Adipocyte (in vitro differentiated cells): ENCODE data around the gene TCEA3.

Experiments
- DNase-seq: peaks from one replicate; pipeline ENCODE4 v3.0.0-alpha.2; 2015; ENCODE audit warnings: low read depth
- H3K27me3 ChIP-seq: replicated peaks from 2 replicates; pipeline ENCODE4 v1.7.0; 2013; ENCODE audit warnings: mild to moderate bottlenecking, low read length, moderate library complexity; ENCODE audit not compliant: control insufficient read depth, insufficient read depth
- H3K36me3 ChIP-seq: 2 replicates; pipeline ENCODE4 v1.7.0; 2013; ENCODE audit warnings: low read length, mild to moderate bottlenecking, moderate library complexity; ENCODE audit not compliant: control insufficient read depth, insufficient read depth, severe bottlenecking
- H3K4me1 ChIP-seq: 2 replicates; pipeline ENCODE4 v1.7.0; 2013; ENCODE audit warnings: mild to moderate bottlenecking, low read length, moderate library complexity; ENCODE audit not compliant: control insufficient read depth, insufficient read depth
- H3K4me3 ChIP-seq: 2 replicates; pipeline ENCODE4 v1.7.0; 2013; ENCODE audit warnings: mild to moderate bottlenecking, low read length, moderate library complexity
- H3K9ac ChIP-seq: 2 replicates; pipeline ENCODE4 v1.7.0; 2013; ENCODE audit warnings: mild to moderate bottlenecking, low read length, moderate library complexity
- H3K9me3 ChIP-seq: 2 replicates; pipeline ENCODE4 v1.7.0; 2013; ENCODE audit warnings: mild to moderate bottlenecking, low read length, moderate library complexity; ENCODE audit not compliant: control insufficient read depth

Gene TCEA3

DNA sequence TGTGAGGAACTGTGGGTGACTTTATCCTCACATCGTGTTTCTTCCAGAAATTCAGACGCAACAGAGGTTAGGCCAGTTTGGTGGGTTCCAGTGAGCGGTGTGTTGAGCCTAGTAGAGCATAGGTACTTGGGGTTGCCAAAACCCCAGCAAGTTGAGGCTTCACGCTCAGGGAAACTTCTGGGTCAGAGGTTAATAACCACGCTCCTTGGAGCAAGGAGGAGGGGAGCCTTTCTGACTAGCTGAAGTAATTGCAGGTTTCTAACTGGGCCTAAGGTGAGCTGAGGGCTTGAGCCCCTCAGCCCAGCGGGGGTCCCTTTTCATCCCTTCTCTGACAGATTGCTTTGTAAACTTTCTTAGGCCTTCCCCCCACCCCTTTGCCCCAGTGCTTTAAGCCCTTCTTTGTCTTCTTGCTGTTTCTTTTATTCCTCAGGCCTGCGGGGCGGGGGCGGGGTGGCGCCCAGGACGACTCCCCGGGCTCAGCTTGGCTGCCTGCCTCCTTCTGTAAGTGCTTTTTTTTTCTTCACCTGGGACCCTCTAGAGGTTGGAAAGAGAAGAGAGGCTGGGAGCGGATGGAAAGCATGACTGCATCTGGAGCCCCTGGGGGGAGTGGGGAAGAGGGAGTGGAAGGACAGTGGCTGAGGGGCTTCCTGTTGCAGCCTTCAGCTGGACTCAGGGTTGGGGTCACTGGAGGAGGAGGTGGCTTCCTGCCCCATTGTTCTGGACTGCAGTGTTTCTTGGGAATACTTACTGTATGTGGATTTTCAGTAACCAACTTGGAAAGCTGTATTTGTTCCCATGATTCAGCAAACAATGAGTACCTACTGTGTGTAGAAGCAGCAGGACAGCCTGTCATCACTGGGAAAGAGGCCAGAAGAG is 53.6 kb downstream of the TCEA3 start:
- peak overlapping the region; percentile 97 for H3K9ac ChIP-seq

DNA sequence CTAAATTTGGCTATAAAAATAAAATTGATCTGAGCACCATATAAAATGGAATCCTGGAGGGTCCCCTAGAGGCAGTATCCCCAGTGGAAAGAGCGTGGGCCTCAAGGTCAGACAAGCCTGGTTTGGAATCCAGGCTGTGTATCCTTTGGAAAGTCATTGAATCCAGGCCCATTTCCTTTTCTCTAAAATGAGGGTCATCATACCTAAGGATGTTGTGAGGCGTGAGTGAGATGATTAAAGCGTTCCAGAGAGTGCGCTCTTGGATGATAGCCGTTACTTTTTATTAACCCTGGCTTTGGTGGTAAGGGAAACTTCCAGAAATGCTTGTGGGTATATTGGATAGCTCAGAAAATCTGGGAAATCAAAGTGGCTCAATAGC is 54.2 kb downstream of the TCEA3 start:
- no peaks in the 10 kb centered on the region for H3K27me3 ChIP-seq
- peak overlapping the region; percentile 99 for H3K4me3 ChIP-seq
- peaks cover 23% of the 10 kb centered on the region for H3K36me3 ChIP-seq
- peak overlapping the region; percentile 97 for H3K9ac ChIP-seq
- peak; percentile 27 for DNase-seq
- H3K4me1 ChIP-seq: peaks cover 55% of the 10 kb centered on the region
- H3K9me3 ChIP-seq: no peaks in the 10 kb centered on the region

More for the DNA sequence above, 53.6 kb downstream of the TCEA3 start:
- peaks cover 52% of the 10 kb centered on the region for H3K4me1 ChIP-seq
- peaks cover 19% of the 10 kb centered on the region for H3K36me3 ChIP-seq
- DNase-seq: peak; percentile 19
- no peaks in the 10 kb centered on the region for H3K9me3 ChIP-seq
- H3K27me3 ChIP-seq: no peaks in the 10 kb centered on the region
- peak overlapping the region; percentile 99 for H3K4me3 ChIP-seq

DNA sequence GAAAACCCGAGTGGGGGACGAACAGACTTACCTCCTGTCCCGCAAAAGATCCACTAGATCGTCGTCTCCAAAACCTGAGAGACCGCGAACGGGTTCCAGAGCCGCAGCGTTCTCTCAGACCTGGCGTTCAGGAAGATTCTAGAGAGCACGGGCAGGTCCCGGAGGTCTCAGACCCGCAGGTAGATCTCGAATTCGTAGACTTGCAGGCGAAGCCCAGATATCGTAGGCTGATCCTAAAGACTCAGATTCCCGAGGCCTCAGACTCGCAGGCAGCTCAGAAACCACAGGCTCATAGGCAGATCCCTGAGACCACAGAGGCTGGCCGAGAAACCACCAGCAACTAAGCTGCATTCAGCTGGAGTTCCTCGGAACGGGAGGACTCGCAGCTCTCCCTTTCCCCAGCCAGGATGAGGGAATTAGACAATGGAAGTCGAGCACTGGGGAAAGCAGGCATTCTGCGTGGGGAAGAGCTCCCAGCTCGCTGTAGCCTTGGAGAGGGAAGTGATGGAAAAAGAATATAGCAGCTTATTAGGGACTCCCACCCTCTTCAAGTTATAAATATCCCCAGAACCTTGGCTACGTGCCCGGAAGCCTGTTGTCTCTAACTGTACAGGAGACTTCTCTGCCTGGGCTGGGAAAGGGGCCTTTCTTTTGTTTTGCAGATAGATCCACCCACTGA is 55.1 kb downstream of the TCEA3 start, which contains the start of gene ZNF436:
Gene ZNF436, minus strand, starts transcription at position 502 of the 679 bp plus-strand sequence. CDS start 1,831 bp downstream, outside the sequence.
- H3K4me1 ChIP-seq: peaks cover 55% of the 10 kb centered on the region

DNA sequence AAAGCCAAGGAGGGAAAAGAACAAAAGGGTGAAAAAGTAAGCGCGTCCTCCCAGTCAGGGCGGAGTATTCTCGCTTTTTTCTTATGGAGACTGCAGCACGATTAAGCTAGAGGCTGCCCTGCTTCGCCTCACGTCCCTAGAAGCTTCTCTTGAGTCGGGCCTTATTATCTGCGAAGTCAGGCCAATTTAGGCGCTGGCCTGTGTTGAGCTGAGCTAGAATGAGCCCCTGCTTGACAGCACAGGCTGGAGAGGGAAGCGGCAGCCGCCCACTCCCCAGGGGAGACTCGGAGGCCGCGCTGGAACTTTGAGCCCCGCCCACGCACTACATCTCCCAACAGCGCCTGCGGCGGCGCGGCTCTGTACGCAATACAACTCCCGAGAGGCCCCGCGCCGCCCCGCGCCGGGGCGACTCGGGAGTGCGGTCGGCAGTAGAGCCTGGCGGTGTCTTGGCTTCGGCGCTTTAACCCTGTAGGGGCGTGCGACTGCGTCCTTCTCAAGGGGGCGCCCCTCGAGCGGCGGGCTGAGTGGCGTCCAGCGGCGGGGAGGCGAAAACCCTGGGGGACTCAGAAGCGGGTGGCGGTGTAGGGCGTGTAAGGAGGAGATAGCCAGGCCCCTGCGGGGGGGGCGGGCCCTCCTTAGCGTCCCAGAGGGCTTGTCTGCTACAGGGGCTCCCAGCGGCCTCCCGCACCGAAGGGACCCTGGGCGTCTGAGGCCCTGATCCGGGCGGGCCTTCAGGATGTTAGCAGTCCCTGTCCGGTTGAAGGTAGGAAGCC is 55.8 kb downstream of the TCEA3 start:
- Histone ChIP-seq H3K27me3 (no peaks in the 10 kb centered on the region), H3K9ac (peak overlapping the region; percentile 97), H3K4me1 (peaks cover 55% of the 10 kb centered on the region), H3K36me3 (peaks cover 36% of the 10 kb centered on the region), H3K4me3 (peak overlapping the region; percentile 99), H3K9me3 (peaks cover 12% of the 10 kb centered on the region)
- DNase-seq: peak; percentile 98

More for the DNA sequence above, 55.1 kb downstream of the TCEA3 start, which contains the start of gene ZNF436:
- peaks cover 4% of the 10 kb centered on the region for H3K9me3 ChIP-seq
- H3K36me3 ChIP-seq: peaks cover 29% of the 10 kb centered on the region
- peak within 1 kb of the TSS; percentile 99 for H3K4me3 ChIP-seq
- peak within 1 kb of the TSS; percentile 97 for H3K9ac ChIP-seq
- DNase-seq: peak; percentile 89
- H3K27me3 ChIP-seq: no peaks in the 10 kb centered on the region

DNA sequence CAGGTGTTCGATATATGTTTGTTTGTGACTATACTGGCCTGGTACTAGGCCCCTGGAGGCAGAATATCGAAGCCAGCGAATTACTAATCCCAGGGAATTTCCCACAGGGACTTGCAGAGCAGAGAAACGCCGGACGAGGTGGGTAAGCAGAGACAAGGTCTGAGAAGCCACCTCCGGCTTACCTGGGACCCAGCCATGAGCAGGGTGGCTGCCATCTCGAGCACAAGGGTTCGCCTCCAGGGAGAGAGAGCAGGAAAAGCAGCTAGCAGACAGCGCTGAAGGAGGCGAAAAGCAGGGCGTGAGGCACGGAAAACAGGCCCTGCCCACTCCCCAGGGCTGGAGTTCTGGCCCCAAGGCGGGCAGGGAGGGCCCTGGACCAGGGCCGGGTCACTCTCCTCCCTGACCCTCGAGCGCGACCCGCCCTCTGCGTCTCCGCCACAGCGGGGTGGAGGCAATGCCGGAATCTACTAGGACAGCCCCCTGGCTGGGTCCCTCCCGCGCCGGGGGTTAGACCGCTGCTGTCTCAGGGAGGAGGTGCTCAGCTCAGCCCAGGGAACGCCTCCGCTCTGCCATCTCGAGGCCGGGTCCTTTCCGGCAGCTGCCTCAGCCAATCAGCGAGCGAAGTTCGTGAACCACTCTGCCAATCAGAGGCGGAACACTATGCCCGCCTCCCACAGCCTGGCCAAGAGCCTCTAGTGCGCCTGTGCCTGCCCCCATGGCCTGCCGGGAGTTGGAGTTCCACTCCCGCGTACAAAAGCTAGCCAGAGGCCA is 56.6 kb downstream of the TCEA3 start:
- H3K9me3 ChIP-seq: peaks cover 19% of the 10 kb centered on the region
- DNase-seq: peak; percentile 99
- no peaks in the 10 kb centered on the region for H3K27me3 ChIP-seq
- H3K4me3 ChIP-seq: peak overlapping the region; percentile 99
- H3K4me1 ChIP-seq: peaks cover 50% of the 10 kb centered on the region
- peak overlapping the region; percentile 97 for H3K9ac ChIP-seq
- H3K36me3 ChIP-seq: peaks cover 44% of the 10 kb centered on the region

DNA sequence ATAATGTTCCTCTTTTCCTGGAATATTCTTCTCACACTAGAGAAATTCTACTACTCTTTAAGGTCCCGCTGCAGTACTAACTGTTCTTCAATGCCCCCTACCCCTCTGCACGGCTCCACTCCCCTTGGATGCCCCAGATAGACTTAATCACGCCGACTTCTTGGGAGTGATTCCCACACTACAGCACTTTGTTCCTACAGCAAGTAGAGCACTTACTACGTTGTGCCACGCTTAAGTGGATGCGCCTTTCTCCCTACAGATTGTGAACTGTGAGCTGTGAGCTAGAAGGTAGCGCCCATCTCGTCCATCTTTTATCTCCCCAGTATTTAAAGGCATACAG is 57.1 kb downstream of the TCEA3 start:
- DNase-seq: no peak
- peak overlapping the region; percentile 99 for H3K4me3 ChIP-seq
- H3K36me3 ChIP-seq: peaks cover 49% of the 10 kb centered on the region
- no peaks in the 10 kb centered on the region for H3K27me3 ChIP-seq
- H3K9me3 ChIP-seq: peaks cover 25% of the 10 kb centered on the region
- H3K9ac ChIP-seq: peak overlapping the region; percentile 97
- H3K4me1 ChIP-seq: peaks cover 44% of the 10 kb centered on the region

DNA sequence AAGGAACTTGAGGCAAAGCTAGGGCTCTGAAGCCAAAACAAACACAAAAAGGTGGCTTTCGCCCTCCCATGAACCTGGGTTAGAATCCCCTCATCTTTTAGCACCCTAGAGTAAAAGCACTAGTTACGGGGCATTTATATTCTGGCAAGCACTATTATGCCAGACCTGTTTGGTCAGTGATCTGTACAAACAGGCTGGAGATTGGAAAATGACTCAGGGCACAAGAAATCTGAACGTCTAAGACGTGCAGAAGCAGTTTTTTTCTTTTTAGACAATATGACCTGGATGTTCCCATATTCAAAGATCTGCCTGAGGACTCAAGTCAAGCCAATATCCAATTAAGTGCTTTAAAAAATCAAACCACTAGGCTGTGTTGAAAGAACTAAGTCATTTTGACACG is 58.0 kb downstream of the TCEA3 start:
- Histone ChIP-seq H3K9me3 (peaks cover 33% of the 10 kb centered on the region), H3K4me1 (peaks cover 36% of the 10 kb centered on the region)

DNA sequence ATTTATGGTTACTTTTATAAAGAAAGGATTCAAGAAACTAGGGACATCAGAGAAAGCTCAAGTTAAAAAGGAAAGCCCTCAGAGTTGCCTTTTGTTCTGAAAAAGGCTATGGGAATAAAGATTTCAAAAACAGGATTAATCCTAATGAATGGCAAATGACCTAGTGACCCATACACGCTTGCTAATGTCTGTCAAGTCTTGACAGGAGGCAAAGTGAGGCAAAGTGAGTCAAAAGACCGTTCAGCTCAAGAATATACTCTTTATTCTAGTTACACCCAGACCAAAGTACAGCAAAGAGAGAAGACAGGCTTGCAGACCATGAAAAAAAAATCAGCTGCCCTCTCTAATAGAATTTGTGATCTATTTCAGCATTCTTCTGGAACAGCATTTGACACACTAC is 58.4 kb downstream of the TCEA3 start:
- H3K9me3 ChIP-seq: peaks cover 38% of the 10 kb centered on the region

More for the DNA sequence above, 58.0 kb downstream of the TCEA3 start:
- DNase-seq: no peak
- Histone ChIP-seq H3K27me3 (no peaks in the 10 kb centered on the region), H3K9ac (peak overlapping the region; percentile 97), H3K36me3 (peaks cover 58% of the 10 kb centered on the region), H3K4me3 (peak overlapping the region; percentile 99)

DNA sequence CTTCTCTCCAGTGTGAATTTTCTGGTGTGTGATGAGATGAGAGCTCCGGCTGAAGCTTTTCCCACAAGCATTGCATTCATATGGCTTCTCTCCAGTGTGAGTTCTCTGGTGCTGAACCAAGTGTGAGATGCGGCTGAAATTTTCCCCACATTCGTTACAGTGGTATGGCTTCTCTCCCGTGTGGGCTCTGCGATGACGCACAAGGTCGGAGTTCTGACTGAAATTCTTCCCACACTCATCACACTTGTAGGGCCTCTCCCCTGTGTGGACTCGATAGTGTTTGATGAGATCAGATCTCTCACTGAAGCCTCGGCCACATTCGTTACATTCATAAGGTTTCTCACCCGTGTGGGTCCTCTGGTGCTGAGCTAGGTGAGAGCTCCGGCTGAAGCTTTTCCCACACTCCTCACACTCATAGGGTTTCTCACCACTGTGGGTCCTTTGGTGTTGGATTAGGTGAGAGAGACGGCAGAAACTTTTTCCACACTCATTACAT is 62.3 kb downstream of the TCEA3 start:
- H3K4me1 ChIP-seq: peaks cover 16% of the 10 kb centered on the region
- H3K36me3 ChIP-seq: peaks cover 94% of the 10 kb centered on the region
- peak; percentile 22 for DNase-seq
- no peaks in the 10 kb centered on the region for H3K27me3 ChIP-seq
- no peak overlapping the region for H3K9ac ChIP-seq
- peaks cover 76% of the 10 kb centered on the region for H3K9me3 ChIP-seq
- H3K4me3 ChIP-seq: peak overlapping the region; percentile 66

More for the DNA sequence above, 58.4 kb downstream of the TCEA3 start:
- H3K36me3 ChIP-seq: peaks cover 62% of the 10 kb centered on the region
- peak overlapping the region; percentile 99 for H3K4me3 ChIP-seq
- DNase-seq: no peak
- peaks cover 32% of the 10 kb centered on the region for H3K4me1 ChIP-seq
- H3K9ac ChIP-seq: peak overlapping the region; percentile 97
- H3K27me3 ChIP-seq: no peaks in the 10 kb centered on the region

DNA sequence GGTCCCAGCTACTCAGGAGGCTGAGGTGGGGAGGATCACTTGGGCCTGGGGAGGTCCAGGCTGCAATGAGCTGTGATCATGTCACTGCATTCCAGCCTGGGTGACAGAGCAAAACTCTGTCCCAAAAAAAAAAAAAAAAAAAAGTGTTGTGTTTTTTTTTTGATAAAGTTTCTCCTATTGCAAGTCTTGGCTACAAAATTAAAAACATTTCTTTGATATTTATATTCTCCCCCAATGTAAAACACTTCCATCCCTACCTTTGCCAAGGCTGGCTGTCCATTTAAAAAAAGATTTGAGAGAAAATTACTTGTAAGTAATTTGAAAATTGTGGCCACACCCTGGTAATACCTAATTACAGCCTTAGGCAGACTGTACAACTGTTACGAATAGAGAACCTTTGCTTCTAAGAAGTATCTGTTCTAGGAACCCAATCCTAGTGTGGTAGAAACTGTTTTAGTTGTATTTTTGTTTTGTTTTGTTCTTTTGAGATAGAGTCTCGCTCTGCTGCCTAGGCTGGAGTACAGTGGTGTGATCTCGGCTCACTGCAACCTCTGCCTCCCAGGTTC is 66.2 kb downstream of the TCEA3 start:
- Histone ChIP-seq H3K27me3 (no peaks in the 10 kb centered on the region), H3K9ac (no peak overlapping the region), H3K4me3 (peak overlapping the region; percentile 66), H3K4me1 (no peaks in the 10 kb centered on the region), H3K36me3 (peaks cover 64% of the 10 kb centered on the region), H3K9me3 (peaks cover 61% of the 10 kb centered on the region)
- DNase-seq: no peak
